Caco-2 (cell line): ENCODE data around the gene PGAP1. TPM values are rescaled to one million over a fixed set of nuclear protein-coding genes. Genes with fewer than 3 reads are reported as not detected.

ENCODE experiments used
- BruUV-seq: library from RNA; stranded (reverse); fragments of 400-500 nt; replicated peaks from 2 replicates; lab custom pipeline; 2021; lab: Mats Ljungman, UMichigan
- CTCF ChIA-PET: fragments of 300-600 bp; sonication (Branson Sonifier 250); formaldehyde crosslinking; loops from one replicate; lab custom pipeline; 2022; ENCODE audit warnings: antibody characterized with exemption; lab: Charles Lee
- POLR2A ChIA-PET: fragments of 300-600 bp; sonication (Branson Sonifier 250); formaldehyde crosslinking; loops from one replicate; lab custom pipeline; 2022; ENCODE audit warnings: antibody characterized with exemption; lab: Charles Lee
- DNase-seq, 2 experiments: peaks; one replicate each; pipeline versions ENCODE4 v3.0.0 to v3.0.0-alpha.2; 2020 to 2022
- H3K27me3 ChIP-seq: replicated peaks from 2 replicates; pipeline ENCODE4 v1.6.0; 2011; ENCODE audit warnings: low read length; ENCODE audit not compliant: control insufficient read depth, insufficient read depth
- H3K36me3 ChIP-seq: 2 replicates; pipeline ENCODE4 v1.5.1; 2011; ENCODE audit warnings: low read length; ENCODE audit not compliant: control insufficient read depth, insufficient read depth
- H3K4me1 ChIP-seq: fragments of 250-450 bp; sonication (Bioruptor Pico); 2 replicates; pipeline ENCODE4 v1.5.1; 2020; ENCODE audit warnings: mild to moderate bottlenecking
- H3K4me3 ChIP-seq: 2 replicates; pipeline ENCODE4 v1.5.1; 2011; ENCODE audit warnings: low read depth, mild to moderate bottlenecking, control low read depth, low read length
- H3K9me3 ChIP-seq: fragments of 250-450 bp; sonication (Bioruptor Pico); 2 replicates; pipeline ENCODE4 v1.5.1; 2020; ENCODE audit warnings: mild to moderate bottlenecking, moderate library complexity
- H3K27ac Mint-ChIP-seq: one replicate; pipeline ENCODE4 v1.8.0; 2022; ENCODE audit warnings: mixed read lengths; ENCODE audit not compliant: unreplicated experiment
- H3K27me3 Mint-ChIP-seq: one replicate; pipeline ENCODE4 v1.8.0; 2022; ENCODE audit warnings: mixed read lengths; ENCODE audit not compliant: insufficient read depth, unreplicated experiment
- H3K36me3 Mint-ChIP-seq: one replicate; pipeline ENCODE4 v1.8.0; 2022; ENCODE audit warnings: mild to moderate bottlenecking, mixed read lengths; ENCODE audit not compliant: insufficient read depth, unreplicated experiment
- H3K4me1 Mint-ChIP-seq: one replicate; pipeline ENCODE4 v1.8.0; 2022; ENCODE audit warnings: low read depth, mixed read lengths; ENCODE audit not compliant: unreplicated experiment
- H3K4me3 Mint-ChIP-seq: one replicate; pipeline ENCODE4 v1.8.0; 2022; ENCODE audit warnings: mild to moderate bottlenecking, moderate library complexity, mixed read lengths; ENCODE audit not compliant: unreplicated experiment
- H3K9me3 Mint-ChIP-seq: one replicate; pipeline ENCODE4 v1.8.0; 2022; ENCODE audit warnings: mixed read lengths; ENCODE audit not compliant: unreplicated experiment
- CTCF ChIP-seq, 2 experiments: fragments of 200-600 bp in 1 of 2; IDR thresholded peaks; 1 replicate in 1 of 2; 2 replicates in 1 of 2; pipeline versions ENCODE4 v1.5.1 to v1.8.0; 2011 to 2022; ENCODE audit warnings: antibody characterized with exemption in 1 of 2, control low read depth in 1 of 2, inconsistent platforms in 1 of 2, low read depth in 1 of 2, low read length in 1 of 2, mild to moderate bottlenecking in 1 of 2, moderate library complexity in 1 of 2; ENCODE audit not compliant: insufficient read depth in 1 of 2, severe bottlenecking in 1 of 2, unreplicated experiment in 1 of 2
- intact Hi-C: fragments of 100-400 bp; cut with micrococcal nuclease; formaldehyde crosslinking; loops from one replicate; pipeline ENCODE4 v1.10.0; 2022; ENCODE audit not compliant: unreplicated experiment
- total RNA-seq: library from RNA; stranded (reverse); gene quantifications from 2 replicates; pipeline ENCODE4 v1.2.3, GENCODE V29; 2022

PGAP1 gene
- total RNA-seq, 1 experiment from 2014 or later: 6.4 TPM

DNA sequence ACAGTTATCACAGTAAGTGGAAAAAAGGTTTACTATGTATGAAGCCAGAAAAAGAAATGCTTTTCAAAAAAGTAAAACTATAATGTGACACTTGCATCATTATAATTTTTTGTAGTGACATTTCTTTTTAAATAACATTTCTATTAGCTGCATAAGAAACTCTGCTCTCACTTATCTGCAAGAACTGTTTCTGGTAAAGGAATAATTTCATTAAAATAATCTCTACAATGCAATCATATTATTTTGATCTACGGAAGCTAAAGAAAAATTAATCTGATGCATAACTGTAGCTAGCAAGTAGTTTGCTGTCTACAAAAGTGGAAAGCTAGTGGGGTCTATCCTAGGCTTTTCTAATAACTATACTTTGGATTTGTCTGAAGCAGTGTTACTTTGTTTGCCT lies 50.1 kb downstream of the PGAP1 start:
- no peaks in the 10 kb centered on the region for H3K4me1 Mint-ChIP-seq
- H3K27me3 ChIP-seq: no peaks in the 10 kb centered on the region
- ChIA-PET CTCF (interaction anchor here (0.7 kb wide), 1 partner anchor 605 kb away, joined by 3 read pairs; no protein-coding TSS in a partner anchor), POLR2A (no interaction called here)
- H3K4me3 Mint-ChIP-seq: no peak overlapping the region
- no peaks in the 10 kb centered on the region for H3K36me3 ChIP-seq
- no peaks in the 10 kb centered on the region for H3K4me1 ChIP-seq
- no peak for TF ChIP-seq CTCF (IDR thresholded peaks at IDR 0.05; ENCODE audit: insufficient read depth in 1 of 2, low read depth in 1 of 2, low read length in 1 of 2, severe bottlenecking in 1 of 2, unreplicated experiment in 1 of 2)
- H3K27me3 Mint-ChIP-seq: no peaks in the 10 kb centered on the region
- no peak for DNase-seq
- intact Hi-C loops: no loop called here
- H3K4me3 ChIP-seq: no peak overlapping the region
- H3K9me3 Mint-ChIP-seq: peaks cover 9% of the 10 kb centered on the region
- no peak overlapping the region for H3K27ac Mint-ChIP-seq
- no peaks in the 10 kb centered on the region for H3K36me3 Mint-ChIP-seq
- BruUV-seq: no TSS peak
- H3K9me3 ChIP-seq: 0 out of 2 replicates have a peak, but pooled peaks cover 3% of the 10 kb centered on the region

GRCh38 chr2:196875414-196875813 lies 51.1 kb downstream of the PGAP1 start:
- intact Hi-C loops: no loop called here
- no TSS peak for BruUV-seq
- CTCF ChIA-PET: interaction anchor here (0.7 kb wide), 1 partner anchor 604 kb away, joined by 3 read pairs; no protein-coding TSS in a partner anchor

GRCh38 chr2:196873511-196873910 lies 53.0 kb downstream of the PGAP1 start:
- no peaks in the 10 kb centered on the region for H3K4me1 Mint-ChIP-seq
- no peak overlapping the region for H3K27ac Mint-ChIP-seq
- intact Hi-C loops: no loop called here
- Histone ChIP-seq H3K9me3 (no peaks in the 10 kb centered on the region), H3K4me1 (no peaks in the 10 kb centered on the region), H3K27me3 (no peaks in the 10 kb centered on the region), H3K4me3 (no peak overlapping the region), H3K36me3 (no peaks in the 10 kb centered on the region)
- CTCF ChIA-PET: no interaction called here
- TF ChIP-seq CTCF (IDR thresholded peaks at IDR 0.05; ENCODE audit: insufficient read depth in 1 of 2, low read depth in 1 of 2, low read length in 1 of 2, severe bottlenecking in 1 of 2, unreplicated experiment in 1 of 2): no peak
- no peak overlapping the region for H3K4me3 Mint-ChIP-seq
- DNase-seq: no peak
- H3K27me3 Mint-ChIP-seq: no peaks in the 10 kb centered on the region
- H3K9me3 Mint-ChIP-seq: no peaks in the 10 kb centered on the region
- POLR2A ChIA-PET: no interaction called here
- no peaks in the 10 kb centered on the region for H3K36me3 Mint-ChIP-seq
- no TSS peak for BruUV-seq

More at GRCh38 chr2:196875414-196875813, 51.1 kb downstream of the PGAP1 start:
- DNase-seq: no peak
- POLR2A ChIA-PET: no interaction called here
- Mint-ChIP-seq H3K9me3 (no peaks in the 10 kb centered on the region), H3K4me1 (no peaks in the 10 kb centered on the region), H3K36me3 (no peaks in the 10 kb centered on the region), H3K27ac (no peak overlapping the region), H3K27me3 (no peaks in the 10 kb centered on the region), H3K4me3 (no peak overlapping the region)
- no peaks in the 10 kb centered on the region for H3K4me1 ChIP-seq
- H3K27me3 ChIP-seq: no peaks in the 10 kb centered on the region
- TF ChIP-seq CTCF (IDR thresholded peaks at IDR 0.05; ENCODE audit: insufficient read depth in 1 of 2, low read depth in 1 of 2, low read length in 1 of 2, severe bottlenecking in 1 of 2, unreplicated experiment in 1 of 2): no peak
- H3K36me3 ChIP-seq: no peaks in the 10 kb centered on the region
- no peaks in the 10 kb centered on the region for H3K9me3 ChIP-seq
- H3K4me3 ChIP-seq: no peak overlapping the region
